ENCODE data around the gene ALPK1.

GRCh38 chr4:112386071-112386470 is 88.9 kb downstream of the ALPK1 start:
- TF ChIP-seq CTCF (conservative IDR thresholded peaks at IDR 0.05; ENCODE audit: low read depth, low read length) (no peak), EZH2 (IDR thresholded peaks at IDR 0.05; ENCODE audit: borderline replicate concordance, low read depth, low read length, poor library complexity, severe bottlenecking) (no peak)

Data from A673 (cell line).